HG03159 (cell line): ENCODE measurements around the gene SMCO2.
A peak's percentile ranks its signal among the peaks of the same experiment; 100 is the strongest.

Experiments used
- ATAC-seq: cut with Tn5 transposase; IDR thresholded peaks from one replicate; pipeline ENCODE4 v1.9.1; 2021; ENCODE audit warnings: mild to moderate bottlenecking, moderate library complexity; ENCODE audit not compliant: unreplicated experiment

SMCO2 gene

DNA sequence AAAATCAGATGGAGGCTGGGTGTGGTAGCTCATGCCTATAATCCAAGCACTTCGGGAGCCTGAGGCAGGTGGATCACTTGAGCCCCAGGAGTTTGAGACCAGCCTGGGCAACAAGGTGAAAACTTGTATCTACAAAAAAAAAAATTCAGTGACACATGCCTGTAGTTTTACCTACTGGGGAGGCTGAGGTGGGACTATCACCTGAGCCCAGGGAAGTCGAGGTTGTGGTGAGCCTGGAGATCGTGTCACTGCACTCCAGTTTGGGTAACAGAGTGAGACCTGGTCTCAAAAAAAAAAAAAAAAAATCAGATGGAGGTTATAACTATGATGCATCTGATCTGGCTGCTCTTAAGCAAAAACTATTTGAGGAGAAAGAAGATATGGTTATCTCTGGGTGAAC is 50.9 kb downstream of the SMCO2 start:
- ATAC-seq, result no peak

GRCh38 chr12:27498149-27498548 is 51.6 kb downstream of the SMCO2 start:
- ATAC-seq, result no peak

DNA sequence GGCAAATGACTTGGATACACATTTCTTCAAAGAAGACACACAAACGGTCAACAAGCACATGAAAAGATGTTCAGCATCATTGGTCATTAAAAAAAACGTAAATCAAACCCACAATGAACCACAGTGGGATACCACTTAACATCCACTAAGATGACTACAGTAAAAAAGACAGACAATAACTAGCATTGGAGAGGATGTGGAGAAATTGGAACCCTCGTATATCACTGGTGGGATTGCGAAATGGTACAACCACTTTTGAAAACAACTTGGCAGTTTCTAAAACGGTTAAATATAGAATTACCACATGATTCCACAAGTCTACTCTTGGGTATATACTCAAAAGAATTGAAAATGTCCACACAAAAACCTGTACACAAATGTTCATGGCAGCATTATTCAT is 52.2 kb downstream of the SMCO2 start:
- ATAC-seq, result no peak

DNA sequence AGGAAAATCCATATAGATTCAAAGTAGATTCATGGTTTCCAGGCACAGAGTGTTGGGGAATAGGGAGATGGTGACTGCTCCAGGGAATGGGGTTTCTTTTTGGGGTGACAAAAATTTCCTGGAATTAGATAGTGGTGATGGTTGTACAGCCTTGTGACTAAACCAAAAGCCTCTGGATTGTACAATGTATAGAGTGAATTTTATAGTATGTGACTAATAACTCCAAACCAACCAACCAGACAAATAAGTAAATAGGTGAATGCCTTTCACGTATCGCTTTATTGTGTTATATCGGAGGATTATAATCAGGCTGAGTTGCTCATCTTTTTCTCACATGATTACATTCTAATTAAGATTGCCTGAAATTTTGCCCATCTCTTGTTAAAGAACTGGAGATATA is 52.8 kb downstream of the SMCO2 start:
- ATAC-seq, result no peak

DNA sequence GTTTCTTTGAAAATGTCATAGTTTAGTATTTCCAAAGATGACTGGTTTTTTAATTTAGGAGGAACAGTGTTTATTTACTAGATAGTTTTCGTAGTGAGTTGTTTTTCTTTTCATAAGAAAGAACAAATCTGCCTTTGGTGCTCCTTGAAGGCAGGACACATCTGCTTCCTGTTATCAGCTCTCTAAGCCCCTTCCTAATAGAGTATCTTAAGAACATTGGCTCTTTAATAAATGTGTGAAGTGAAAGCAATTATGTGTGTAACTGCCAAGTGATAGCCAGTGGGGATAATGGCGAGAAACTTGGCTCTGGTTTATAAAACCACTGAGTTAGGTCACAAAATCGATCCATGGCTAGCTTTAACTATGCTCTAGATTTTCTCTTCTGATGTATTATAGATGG is 54.0 kb downstream of the SMCO2 start:
- ATAC-seq, result no peak

DNA sequence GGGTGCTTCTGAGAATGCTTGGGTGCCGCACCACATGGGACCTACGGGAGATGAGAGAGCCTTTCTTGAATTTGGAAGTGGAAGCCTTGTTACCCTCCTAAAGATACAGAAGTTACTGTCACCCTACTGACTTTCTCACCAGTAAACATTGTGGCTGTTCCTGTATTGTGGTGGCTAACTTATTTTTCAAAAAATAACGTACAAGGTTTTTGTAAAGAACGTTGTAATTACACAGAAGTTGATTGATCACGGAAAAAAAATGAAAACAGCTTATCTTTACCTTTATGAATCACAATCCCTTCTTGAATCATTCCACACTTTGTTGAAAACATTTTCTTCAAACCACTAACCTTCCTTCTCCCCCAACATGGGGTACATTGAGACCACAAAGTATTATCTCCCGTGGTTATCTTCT is 55.5 kb downstream of the SMCO2 start:
- no peak for ATAC-seq

- ATAC-seq, result no peak
These were observed 58.0 kb downstream of the SMCO2 start for GRCh38 chr12:27504507-27504906.

- no peak for ATAC-seq
These were observed 58.6 kb downstream of the SMCO2 start for GRCh38 chr12:27505109-27505508.

DNA sequence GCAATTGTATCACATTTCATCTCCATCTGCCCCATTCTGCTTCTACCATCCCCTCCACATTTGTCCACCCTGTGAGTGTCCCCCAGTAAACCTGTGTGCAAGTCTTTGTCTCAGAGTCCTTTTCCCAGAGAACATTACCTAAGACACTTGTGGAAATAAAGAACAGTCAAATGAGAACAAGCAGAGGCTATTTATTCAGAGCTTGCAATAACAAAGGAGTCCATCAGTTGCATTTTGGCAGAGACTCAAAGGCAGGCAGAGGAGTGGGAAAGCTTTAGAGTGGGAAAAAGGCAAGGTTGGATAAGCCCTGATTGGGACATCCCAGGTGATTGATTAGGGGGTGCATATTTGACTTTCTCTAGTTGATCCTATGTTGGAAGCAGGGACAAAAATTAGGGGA is 59.2 kb downstream of the SMCO2 start:
- ATAC-seq, result no peak

DNA sequence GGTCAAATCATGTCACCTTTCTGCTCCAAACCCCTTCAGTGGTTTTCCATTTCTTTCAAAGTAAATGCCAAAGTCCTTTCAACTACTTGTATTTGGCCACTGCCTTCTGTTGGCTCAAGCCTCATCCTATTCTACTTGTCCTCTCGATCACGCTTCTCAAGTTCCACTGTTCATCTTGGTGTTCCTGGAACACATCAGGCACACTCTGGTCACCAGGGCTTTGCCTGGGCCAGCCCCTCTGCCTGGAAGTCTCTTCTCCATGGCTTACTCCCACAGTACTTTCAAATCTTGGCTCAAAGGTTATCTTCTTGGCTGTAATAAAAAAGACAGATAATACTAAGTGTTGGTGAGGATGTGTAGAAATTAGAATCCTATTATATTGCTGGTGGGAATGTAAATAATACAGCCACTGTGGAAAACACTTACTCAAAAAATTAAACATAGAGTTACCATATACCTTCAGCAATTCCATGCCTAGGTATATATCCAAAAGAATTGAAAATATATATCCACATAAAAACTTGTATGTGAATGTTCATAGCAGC is 60.2 kb downstream of the SMCO2 start:
- no peak for ATAC-seq

- no peak for ATAC-seq
These were observed 62.3 kb downstream of the SMCO2 start for GRCh38 chr12:27508736-27509431.

DNA sequence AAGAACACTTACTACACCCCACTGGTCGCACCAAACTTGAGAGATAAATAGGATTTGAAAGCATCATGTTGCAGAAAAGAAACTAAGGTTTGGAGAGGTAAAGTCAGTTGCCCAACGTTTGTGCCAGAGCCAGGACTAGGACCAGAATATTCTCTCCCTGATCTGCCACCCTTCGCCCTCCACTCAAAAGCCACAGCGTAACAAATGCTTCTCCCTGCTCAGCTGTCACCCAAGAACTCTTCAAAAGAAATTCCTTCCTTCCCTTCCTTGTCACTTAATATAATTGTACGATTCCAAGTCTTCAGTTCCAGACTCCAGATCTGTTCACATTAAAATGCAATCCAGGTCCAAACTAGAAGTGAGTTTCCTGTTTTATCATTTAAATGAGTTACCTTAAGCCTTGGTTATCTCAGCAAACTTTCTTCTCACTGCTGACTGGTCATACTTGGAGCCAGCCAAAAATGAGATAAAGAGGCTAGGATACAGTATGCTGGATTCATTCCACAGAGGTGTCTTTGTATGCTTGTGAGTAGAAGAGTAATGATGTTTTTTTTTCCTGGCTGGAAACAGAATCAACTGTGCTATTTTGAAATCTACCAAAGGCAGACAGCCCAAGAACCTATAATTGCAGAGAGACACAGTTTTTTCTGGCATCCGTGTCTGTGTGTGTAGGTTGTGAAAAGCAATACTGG is 64.6 kb downstream of the SMCO2 start:
- ATAC-seq, result no peak

DNA sequence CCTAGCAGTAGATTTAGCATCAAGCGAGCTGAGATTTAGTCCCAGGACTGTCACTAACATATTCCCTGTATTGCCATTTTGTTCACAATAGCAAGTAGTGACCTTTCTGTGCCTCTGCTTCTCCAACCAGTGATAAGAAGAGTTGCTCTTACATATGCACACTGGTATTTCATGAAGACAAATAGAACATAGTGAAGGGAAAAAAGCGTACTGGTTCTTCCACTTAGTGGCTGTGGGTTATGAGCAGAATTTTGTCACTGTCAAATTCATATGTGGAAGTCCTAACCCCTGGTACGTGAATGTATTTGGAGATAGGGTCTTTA is 65.1 kb downstream of the SMCO2 start:
- no peak for ATAC-seq

GRCh38 chr12:27513155-27513824 is 66.8 kb downstream of the SMCO2 start:
- no peak for ATAC-seq

- ATAC-seq, result no peak
These were observed 69.1 kb downstream of the SMCO2 start for GRCh38 chr12:27515671-27516070.

DNA sequence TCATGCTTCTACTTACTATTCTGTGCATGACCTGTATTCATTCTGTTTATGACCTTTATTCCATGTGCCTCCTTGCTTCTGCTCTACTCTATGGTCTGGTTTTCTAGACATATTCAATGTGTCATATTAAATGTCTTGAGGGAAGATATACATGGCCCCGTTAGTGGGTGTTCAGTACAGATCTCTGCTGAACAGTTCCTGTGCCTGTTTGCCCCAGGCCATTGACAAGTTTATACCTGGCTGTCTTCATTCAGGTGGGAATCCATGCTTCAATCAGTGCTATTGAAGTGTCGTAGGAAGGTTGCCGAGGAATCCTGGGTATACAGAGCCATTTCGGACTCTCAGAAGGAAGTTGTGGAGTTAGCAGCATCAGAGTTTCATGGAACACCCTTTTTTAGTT is 70.1 kb downstream of the SMCO2 start:
- no peak for ATAC-seq

DNA sequence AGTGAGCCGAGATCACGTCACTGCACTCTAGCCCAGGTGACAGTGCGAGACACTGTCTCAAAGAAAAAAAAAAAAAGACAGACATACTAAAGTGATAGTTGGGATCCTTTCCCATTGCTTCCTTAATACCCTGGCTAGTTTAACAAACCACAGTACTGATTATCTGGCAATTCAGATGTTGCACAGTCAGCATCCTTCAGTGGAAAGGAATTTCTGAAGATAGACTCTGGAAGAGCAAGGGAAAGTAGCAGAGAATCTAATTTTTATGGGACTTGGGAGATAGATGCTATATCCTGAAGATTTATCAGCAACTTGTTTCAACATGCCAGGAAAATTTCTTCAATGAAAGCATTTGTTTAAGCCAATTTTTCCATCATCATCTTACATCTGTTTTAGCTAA is 71.0 kb downstream of the SMCO2 start:
- no peak for ATAC-seq

DNA sequence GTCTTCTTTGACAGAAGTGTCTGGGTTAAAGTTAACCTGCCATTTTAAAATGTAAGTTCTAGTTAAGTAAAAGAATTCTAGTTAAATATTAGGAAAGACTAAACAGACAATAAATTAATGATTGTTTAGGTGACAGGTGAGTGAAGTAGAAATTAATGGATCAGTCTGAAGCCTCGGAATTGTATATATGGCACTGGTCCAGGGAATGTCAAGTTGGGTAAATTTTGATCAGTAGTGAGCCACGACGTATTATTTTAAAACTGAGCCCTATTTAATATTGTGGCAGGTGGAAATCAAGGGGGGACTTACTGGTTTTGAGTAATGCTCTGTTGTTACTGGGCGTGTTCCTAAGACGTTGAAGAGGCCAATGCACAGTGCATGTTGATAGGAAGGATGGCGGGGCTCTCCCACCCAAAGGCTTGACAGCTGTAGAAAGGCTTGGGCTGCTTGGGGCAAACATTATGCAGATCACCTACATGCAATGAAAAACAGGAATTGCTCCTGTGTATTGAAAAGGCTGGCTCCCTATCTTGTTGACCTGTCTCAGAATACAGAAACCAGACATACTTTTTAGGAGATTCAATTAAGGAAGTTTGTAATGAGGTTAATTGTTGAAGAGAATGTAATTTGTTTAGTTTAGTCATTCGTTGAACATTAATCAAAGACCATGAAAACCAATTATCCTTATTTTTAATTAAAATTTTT is 71.6 kb downstream of the SMCO2 start:
- ATAC-seq, result no peak

DNA sequence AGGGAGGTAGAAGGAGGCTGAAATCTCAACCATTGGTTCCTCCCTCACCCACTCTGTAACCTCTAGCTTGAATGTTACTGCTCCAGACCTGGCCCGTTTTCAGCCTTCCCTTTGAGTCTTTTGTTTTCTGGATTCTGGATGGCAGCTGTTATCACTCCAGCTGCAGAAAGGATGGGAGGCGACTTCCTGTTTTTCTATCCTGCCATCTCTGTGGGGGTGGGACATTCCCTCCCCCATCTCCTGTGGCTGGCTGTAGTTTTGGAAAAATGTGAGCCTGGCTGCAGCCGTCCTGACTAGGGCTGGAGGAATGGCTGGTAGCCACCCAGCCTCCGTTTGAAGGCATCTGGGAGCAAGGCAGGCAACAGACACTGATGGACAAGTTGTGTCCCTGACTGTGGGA is 74.5 kb downstream of the SMCO2 start:
- no peak for ATAC-seq

DNA sequence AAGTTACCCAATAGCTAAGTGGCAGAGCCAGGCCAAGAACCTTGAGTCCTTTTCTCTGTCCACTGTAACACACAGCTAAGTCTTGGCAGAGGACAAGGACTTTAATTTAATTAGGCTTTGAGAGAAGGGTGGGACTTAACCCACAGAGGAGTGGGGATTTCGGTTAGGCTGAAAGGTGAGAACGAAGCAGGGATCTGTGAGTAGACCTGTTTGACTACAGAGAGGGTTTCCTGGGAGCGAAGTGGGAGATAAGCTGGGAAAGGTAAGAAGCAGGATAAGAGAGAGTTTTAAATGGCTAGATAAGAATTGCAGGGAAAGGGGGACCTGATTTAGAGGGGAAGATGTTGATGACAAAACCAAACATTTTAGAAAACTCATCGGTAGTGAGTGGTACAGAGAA is 75.4 kb downstream of the SMCO2 start:
- ATAC-seq, result no peak

DNA sequence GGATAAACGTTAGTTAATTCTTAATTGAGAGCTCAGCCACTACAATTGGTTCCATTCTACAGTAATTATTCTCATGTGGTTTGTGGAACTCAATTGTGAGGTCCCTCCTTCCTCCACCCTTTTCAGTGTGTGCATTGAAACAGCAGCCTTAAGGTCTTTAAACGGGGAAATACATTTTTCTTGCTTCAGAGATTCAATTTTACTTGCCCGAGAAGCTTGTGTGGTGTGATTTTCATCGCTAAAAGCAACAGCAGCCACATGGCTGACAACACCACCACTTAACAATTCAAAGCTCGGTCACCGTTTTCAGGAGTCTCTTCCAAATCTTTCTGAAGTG is 76.7 kb downstream of the SMCO2 start:
- peak; percentile 12 for ATAC-seq
